HepG2 (cell line): Measurements from ENCODE around the gene RNASE8. TPM values are rescaled to one million over a fixed set of nuclear protein-coding genes. Genes with fewer than 3 reads are reported as not detected.

Source experiments
- CBX5 ChIP-seq: sonication (generic); formaldehyde crosslinking; IDR thresholded peaks from 2 replicates; pipeline ENCODE4 v1.4.0; 2020; ENCODE audit warnings: missing genetic modification reagents, borderline replicate concordance
- CEBPG ChIP-seq: IDR thresholded peaks from 2 replicates; pipeline ENCODE4 v1.6.1; 2016
- KLF9 ChIP-seq: IDR thresholded peaks from 2 replicates; pipeline ENCODE4 v1.6.1; 2016; ENCODE audit warnings: low read depth
- LCORL ChIP-seq, 2 experiments: fragments of 450-650 bp in 1 of 2; sonication (generic) in 1 of 2; formaldehyde crosslinking in 1 of 2; IDR thresholded peaks; 2 replicates each; pipeline versions ENCODE4 v1.5.0 to v1.6.1; 2017 to 2020; ENCODE audit warnings: antibody characterized with exemption in 1 of 2, missing genetic modification reagents in 1 of 2
- MIER3 ChIP-seq: IDR thresholded peaks from 2 replicates; pipeline ENCODE4 v1.6.1; 2016; ENCODE audit warnings: missing compliant biosample characterization, borderline replicate concordance
- NCOA2 ChIP-seq: sonication (generic); formaldehyde crosslinking; IDR thresholded peaks from 2 replicates; pipeline ENCODE4 v1.8.0; 2022; ENCODE audit warnings: inconsistent platforms
- NFKBIZ ChIP-seq: IDR thresholded peaks from 2 replicates; pipeline ENCODE4 v1.6.1; 2018; ENCODE audit warnings: missing genetic modification reagents, missing compliant biosample characterization
- NR2C2 ChIP-seq: sonication (generic); formaldehyde crosslinking; IDR thresholded peaks from 2 replicates; pipeline ENCODE4 v1.4.0; 2020; ENCODE audit warnings: missing genetic modification reagents, mild to moderate bottlenecking, moderate library complexity, borderline replicate concordance
- RAD51 ChIP-seq: fragments of 450-650 bp; IDR thresholded peaks from 2 replicates; pipeline ENCODE4 v1.6.1; 2016; ENCODE audit warnings: borderline replicate concordance
- SMARCE1 ChIP-seq: fragments of 450-650 bp; IDR thresholded peaks from 2 replicates; pipeline ENCODE4 v1.6.1; 2017; ENCODE audit warnings: borderline replicate concordance
- SOX5 ChIP-seq: IDR thresholded peaks from 2 replicates; pipeline ENCODE4 v1.6.1; 2016; ENCODE audit warnings: borderline replicate concordance
- TCF7L2 ChIP-seq: IDR thresholded peaks from 2 replicates; pipeline ENCODE4 v1.6.1; 2011; ENCODE audit warnings: mild to moderate bottlenecking, low read depth, low read length, moderate library complexity
- ZBTB3 ChIP-seq: sonication (generic); formaldehyde crosslinking; IDR thresholded peaks from 2 replicates; pipeline ENCODE4 v1.4.0; 2020; ENCODE audit warnings: low read depth, mild to moderate bottlenecking, moderate library complexity, missing genetic modification reagents, borderline replicate concordance
- ZC3H13 ChIP-seq: sonication (generic); formaldehyde crosslinking; IDR thresholded peaks from 2 replicates; pipeline ENCODE4 v1.8.1; 2023; ENCODE audit warnings: mild to moderate bottlenecking, missing genetic modification reagents, moderate library complexity
- ZMYM3 ChIP-seq: sonication (generic); formaldehyde crosslinking; IDR thresholded peaks from 2 replicates; pipeline ENCODE4 v1.5.1; 2020; ENCODE audit warnings: mild to moderate bottlenecking, missing genetic modification reagents
- ZNF17 ChIP-seq: sonication (generic); formaldehyde crosslinking; IDR thresholded peaks from 2 replicates; pipeline ENCODE4 v1.5.0; 2020; ENCODE audit warnings: mild to moderate bottlenecking, missing genetic modification reagents
- ZNF567 ChIP-seq: sonication (generic); formaldehyde crosslinking; IDR thresholded peaks from 2 replicates; pipeline ENCODE4 v1.8.1; 2023; ENCODE audit warnings: mild to moderate bottlenecking, missing genetic modification reagents, borderline replicate concordance
- ZNF614 ChIP-seq: IDR thresholded peaks from 2 replicates; pipeline ENCODE4 v1.6.1; 2018; ENCODE audit warnings: missing biosample characterization, missing genetic modification reagents, inconsistent platforms, borderline replicate concordance
- ZNF672 ChIP-seq: sonication (generic); formaldehyde crosslinking; IDR thresholded peaks from 2 replicates; pipeline ENCODE4 v1.8.1; 2022; ENCODE audit warnings: missing genetic modification reagents
- ZNF703 ChIP-seq: sonication (generic); formaldehyde crosslinking; IDR thresholded peaks from 2 replicates; pipeline ENCODE4 v1.5.1; 2020; ENCODE audit warnings: missing genetic modification reagents, mild to moderate bottlenecking, moderate library complexity, borderline replicate concordance
- polyA plus RNA-seq, 8 experiments: library from polyadenylated mRNA; depleted of rRNA in 3 of 8; stranded (reverse) in 7 of 8; unstranded in 1 of 8; fragments of >200 nt; fragmentation: Illumina TruSeq in 4 of 8; extraction: Trizol in 4 of 8; gene quantifications; 2 replicates each; pipeline versions ENCODE4 v1.2.1 to v1.2.3, GENCODE V29; 2011 to 2016; ENCODE audit warnings: low read depth in 4 of 8, missing spikeins in 1 of 8, mixed read lengths in 1 of 8; ENCODE audit not compliant: insufficient read depth in 1 of 8
- total RNA-seq, 5 experiments: library from RNA; depleted of rRNA; stranded (reverse); fragments of >200 nt; fragmentation: Illumina TruSeq; extraction: Trizol; gene quantifications; 2 replicates each; pipeline ENCODE4 v1.2.3, GENCODE V29; 2016; ENCODE audit warnings: low read depth in 1 of 5
- TF ChIP-seq, protein P1 (sequence below): sonication (generic); formaldehyde crosslinking; IDR thresholded peaks from 2 replicates; pipeline ENCODE4 v1.4.0; 2020; ENCODE audit warnings: low read depth, mild to moderate bottlenecking, missing genetic modification reagents
- TF ChIP-seq, protein P2 (sequence below), 2 experiments: sonication (generic) in 1 of 2; formaldehyde crosslinking in 1 of 2; IDR thresholded peaks; 2 replicates each; pipeline versions ENCODE4 v1.6.1 to v1.9.0; 2014 to 2022; ENCODE audit warnings: antibody characterized with exemption in 1 of 2, borderline replicate concordance in 1 of 2, inconsistent platforms in 1 of 2, low read depth in 1 of 2, missing genetic modification reagents in 1 of 2
- TF ChIP-seq, protein P3 (sequence below): sonication (generic); formaldehyde crosslinking; IDR thresholded peaks from 2 replicates; pipeline ENCODE4 v1.4.0; 2020; ENCODE audit warnings: mild to moderate bottlenecking, missing genetic modification reagents

Gene RNASE8
- total and polyA plus RNA-seq, 2 of the 13 experiments (the other 11 are each of a cell fraction or from before 2014, with no cell fraction given): not detected

DNA sequence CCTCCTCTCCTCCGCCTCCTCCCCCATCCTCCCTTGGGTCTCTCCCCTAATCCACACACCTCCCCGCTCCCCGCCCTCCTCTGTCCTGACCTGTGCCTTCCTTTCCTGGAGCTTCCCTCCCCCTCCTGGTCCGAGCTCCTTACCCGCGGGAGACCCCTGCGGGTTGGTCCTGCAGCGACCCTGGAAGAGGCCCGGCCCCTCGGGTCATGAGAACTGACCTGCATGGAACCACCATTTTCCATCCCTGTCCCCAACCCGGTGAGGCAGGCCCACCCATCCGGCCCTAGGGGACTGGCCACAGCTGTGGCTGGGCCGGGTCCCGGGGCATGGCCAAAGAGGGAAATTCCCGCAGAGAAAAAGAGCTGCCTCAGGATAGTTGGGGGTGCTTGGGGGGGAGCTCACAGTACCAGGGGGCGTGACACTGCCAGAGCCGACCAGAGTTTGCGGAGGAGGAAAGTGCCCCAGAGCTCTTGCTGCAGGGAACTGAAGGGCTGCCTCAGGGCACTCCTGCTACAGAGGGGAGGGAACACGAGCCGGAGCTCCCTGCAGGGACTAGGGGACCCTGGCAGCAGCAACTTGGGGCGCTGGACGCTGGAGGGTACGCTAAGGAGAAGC, 13.1 kb downstream of the RNASE8 start (continued):
- TF ChIP-seq ZNF567 (CRISPR knock-in tag): no peak; the same call in 1 of the 2 replicates
- no peak for TF ChIP-seq NFKBIZ
- no peak for TF ChIP-seq LCORL (IDR thresholded peaks at IDR 0.05)
- no peak for TF ChIP-seq LCORL (CRISPR knock-in tag; IDR thresholded peaks at IDR 0.05)
- 0 out of 2 replicates have a peak, but pooled peaks have one; percentile 50 for TF ChIP-seq ZNF703 (CRISPR knock-in tag)
- no peak for TF ChIP-seq NCOA2 (CRISPR knock-in tag)
- peak; percentile 15; the same call in 1 of the 2 replicates for TF ChIP-seq ZMYM3
- no peak for TF ChIP-seq CEBPG (CRISPR knock-in tag)
- TF ChIP-seq SMARCE1: no peak
- no peak; the same call in 1 of the 2 replicates for TF ChIP-seq MIER3
- peak; percentile 51; the same call in 1 of the 2 replicates for TF ChIP-seq NR2C2 (CRISPR knock-in tag)
- TF ChIP-seq ZNF614 (CRISPR knock-in tag): no peak
- TF ChIP-seq KLF9 (CRISPR knock-in tag): 0 out of 2 replicates have a peak, but pooled peaks have one; percentile 36
- no peak for TF ChIP-seq SOX5 (CRISPR knock-in tag)
- TF ChIP-seq, protein P1, sequence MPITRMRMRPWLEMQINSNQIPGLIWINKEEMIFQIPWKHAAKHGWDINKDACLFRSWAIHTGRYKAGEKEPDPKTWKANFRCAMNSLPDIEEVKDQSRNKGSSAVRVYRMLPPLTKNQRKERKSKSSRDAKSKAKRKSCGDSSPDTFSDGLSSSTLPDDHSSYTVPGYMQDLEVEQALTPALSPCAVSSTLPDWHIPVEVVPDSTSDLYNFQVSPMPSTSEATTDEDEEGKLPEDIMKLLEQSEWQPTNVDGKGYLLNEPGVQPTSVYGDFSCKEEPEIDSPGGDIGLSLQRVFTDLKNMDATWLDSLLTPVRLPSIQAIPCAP (CRISPR knock-in tag): no peak
- TF ChIP-seq RAD51: no peak
- TF ChIP-seq ZNF672 (CRISPR knock-in tag): no peak
- peak; percentile 14; the same call in 1 of the 2 replicates for TF ChIP-seq ZC3H13 (CRISPR knock-in tag)
- TF ChIP-seq TCF7L2: no peak
- no peak for TF ChIP-seq CBX5 (CRISPR knock-in tag)
- TF ChIP-seq, protein P2, sequence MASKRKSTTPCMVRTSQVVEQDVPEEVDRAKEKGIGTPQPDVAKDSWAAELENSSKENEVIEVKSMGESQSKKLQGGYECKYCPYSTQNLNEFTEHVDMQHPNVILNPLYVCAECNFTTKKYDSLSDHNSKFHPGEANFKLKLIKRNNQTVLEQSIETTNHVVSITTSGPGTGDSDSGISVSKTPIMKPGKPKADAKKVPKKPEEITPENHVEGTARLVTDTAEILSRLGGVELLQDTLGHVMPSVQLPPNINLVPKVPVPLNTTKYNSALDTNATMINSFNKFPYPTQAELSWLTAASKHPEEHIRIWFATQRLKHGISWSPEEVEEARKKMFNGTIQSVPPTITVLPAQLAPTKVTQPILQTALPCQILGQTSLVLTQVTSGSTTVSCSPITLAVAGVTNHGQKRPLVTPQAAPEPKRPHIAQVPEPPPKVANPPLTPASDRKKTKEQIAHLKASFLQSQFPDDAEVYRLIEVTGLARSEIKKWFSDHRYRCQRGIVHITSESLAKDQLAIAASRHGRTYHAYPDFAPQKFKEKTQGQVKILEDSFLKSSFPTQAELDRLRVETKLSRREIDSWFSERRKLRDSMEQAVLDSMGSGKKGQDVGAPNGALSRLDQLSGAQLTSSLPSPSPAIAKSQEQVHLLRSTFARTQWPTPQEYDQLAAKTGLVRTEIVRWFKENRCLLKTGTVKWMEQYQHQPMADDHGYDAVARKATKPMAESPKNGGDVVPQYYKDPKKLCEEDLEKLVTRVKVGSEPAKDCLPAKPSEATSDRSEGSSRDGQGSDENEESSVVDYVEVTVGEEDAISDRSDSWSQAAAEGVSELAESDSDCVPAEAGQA (IDR thresholded peaks at IDR 0.05; ENCODE audit: low read depth): peak; percentile 57; the same call in 1 of the 2 replicates
- TF ChIP-seq, protein P2 (CRISPR knock-in tag; IDR thresholded peaks at IDR 0.05; ENCODE audit: borderline replicate concordance): no peak
- TF ChIP-seq ZBTB3: no peak
- TF ChIP-seq ZNF17 (CRISPR knock-in tag): no peak
- TF ChIP-seq, protein P3, sequence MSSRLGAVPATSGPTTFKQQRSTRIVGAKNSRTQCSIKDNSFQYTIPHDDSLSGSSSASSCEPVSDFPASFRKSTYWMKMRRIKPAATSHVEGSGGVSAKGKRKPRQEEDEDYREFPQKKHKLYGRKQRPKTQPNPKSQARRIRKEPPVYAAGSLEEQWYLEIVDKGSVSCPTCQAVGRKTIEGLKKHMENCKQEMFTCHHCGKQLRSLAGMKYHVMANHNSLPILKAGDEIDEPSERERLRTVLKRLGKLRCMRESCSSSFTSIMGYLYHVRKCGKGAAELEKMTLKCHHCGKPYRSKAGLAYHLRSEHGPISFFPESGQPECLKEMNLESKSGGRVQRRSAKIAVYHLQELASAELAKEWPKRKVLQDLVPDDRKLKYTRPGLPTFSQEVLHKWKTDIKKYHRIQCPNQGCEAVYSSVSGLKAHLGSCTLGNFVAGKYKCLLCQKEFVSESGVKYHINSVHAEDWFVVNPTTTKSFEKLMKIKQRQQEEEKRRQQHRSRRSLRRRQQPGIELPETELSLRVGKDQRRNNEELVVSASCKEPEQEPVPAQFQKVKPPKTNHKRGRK (CRISPR knock-in tag): no peak
